Upper lobe of right lung (tissue), 1 donor: ENCODE data around the gene ACACB. TPM values are rescaled to one million over a fixed set of nuclear protein-coding genes. Genes with fewer than 3 reads are reported as not detected.

ENCODE experiments used
- ATAC-seq: fragments of 200-7000 bp; cut with Tn5 transposase; one replicate; pipeline ENCODE4 v1.9.1; 2020; ENCODE audit warnings: mild to moderate bottlenecking, moderate library complexity
- DNase-seq: peaks from one replicate; pipeline ENCODE4 v3.0.0-alpha.2; 2020
- H3K27ac ChIP-seq: fragments of 200-600 bp; one replicate; pipeline ENCODE4 v1.8.0; 2022
- H3K27me3 ChIP-seq: fragments of 200-600 bp; one replicate; pipeline ENCODE4 v1.8.0; 2022; ENCODE audit warnings: mild to moderate bottlenecking
- H3K36me3 ChIP-seq: fragments of 200-600 bp; one replicate; pipeline ENCODE4 v1.8.0; 2022
- H3K4me1 ChIP-seq: fragments of 200-600 bp; one replicate; pipeline ENCODE4 v1.8.0; 2022
- H3K4me3 ChIP-seq: fragments of 200-600 bp; one replicate; pipeline ENCODE4 v1.8.0; 2022; ENCODE audit warnings: mild to moderate bottlenecking
- H3K9me3 ChIP-seq: fragments of 200-600 bp; one replicate; pipeline ENCODE4 v1.8.0; 2022
- CTCF ChIP-seq: fragments of 200-600 bp; IDR thresholded peaks from one replicate; pipeline ENCODE4 v1.8.0; 2022; ENCODE audit warnings: antibody characterized with exemption
- intact Hi-C: fragments of 100-400 bp; cut with DNase I; formaldehyde crosslinking; loops from one replicate; pipeline ENCODE4 v1.11.0; 2022
- total RNA-seq: library from RNA; stranded (reverse); fragmentation: NEBNext Ultra II Directional; extraction: Animal tissue kit (Norgen Biotek cat#: 25700); gene quantifications from one replicate; pipeline ENCODE4 v1.2.1, GENCODE V29; 2021
- donor health status: DM: no; HTN: yes; CAD: no; lungs with severe emphysema.

Gene ACACB
- total RNA-seq, 1 donor from 2014 or later, result 35.2 TPM

- peaks cover 5% of the 10 kb centered on the region for H3K4me1 ChIP-seq
- intact Hi-C loops, result no loop called here
- no peak for TF ChIP-seq CTCF
- no peak for ATAC-seq
- DNase-seq, result no peak
- no peaks in the 10 kb centered on the region for H3K9me3 ChIP-seq
- no peaks in the 10 kb centered on the region for H3K27me3 ChIP-seq
- H3K36me3 ChIP-seq, result no peaks in the 10 kb centered on the region
- H3K27ac ChIP-seq, result no peak overlapping the region
- H3K4me3 ChIP-seq, result no peak overlapping the region
These were observed 165.1 kb downstream of the ACACB start for GRCh38 chr12:109281452-109281851.

- intact Hi-C loops, result no loop called here
- no peaks in the 10 kb centered on the region for H3K27me3 ChIP-seq
- H3K9me3 ChIP-seq, result no peaks in the 10 kb centered on the region
- no peaks in the 10 kb centered on the region for H3K36me3 ChIP-seq
- H3K4me1 ChIP-seq, result no peaks in the 10 kb centered on the region
- peak; percentile 6 for ATAC-seq
- no peak for TF ChIP-seq CTCF
- H3K4me3 ChIP-seq, result no peak overlapping the region
- no peak overlapping the region for H3K27ac ChIP-seq
- no peak for DNase-seq
These were observed 168.0 kb downstream of the ACACB start for GRCh38 chr12:109284392-109284791.

- TF ChIP-seq CTCF, result no peak
- Histone ChIP-seq H3K27me3 (no peaks in the 10 kb centered on the region), H3K36me3 (no peaks in the 10 kb centered on the region), H3K4me1 (no peaks in the 10 kb centered on the region), H3K9me3 (no peaks in the 10 kb centered on the region), H3K27ac (no peak overlapping the region), H3K4me3 (no peak overlapping the region)
- no peak for ATAC-seq
- intact Hi-C loops, result no loop called here
- DNase-seq, result no peak
These were observed 169.9 kb downstream of the ACACB start for GRCh38 chr12:109286252-109286651.

GRCh38 chr12:109286652-109287051 lies 170.3 kb downstream of the ACACB start:
- ATAC-seq (no peak), DNase-seq (no peak)
- Histone ChIP-seq H3K4me1 (no peaks in the 10 kb centered on the region), H3K4me3 (no peak overlapping the region), H3K27me3 (peaks cover 1% of the 10 kb centered on the region), H3K27ac (no peak overlapping the region), H3K36me3 (no peaks in the 10 kb centered on the region), H3K9me3 (no peaks in the 10 kb centered on the region)
- TF ChIP-seq CTCF, result no peak
- intact Hi-C loops, result no loop called here

- ATAC-seq (no peak), DNase-seq (no peak)
- Histone ChIP-seq H3K27ac (no peak overlapping the region), H3K4me1 (no peaks in the 10 kb centered on the region), H3K27me3 (peaks cover 5% of the 10 kb centered on the region), H3K36me3 (no peaks in the 10 kb centered on the region), H3K4me3 (no peak overlapping the region), H3K9me3 (no peaks in the 10 kb centered on the region)
- no peak for TF ChIP-seq CTCF
- intact Hi-C loops, result no loop called here
These were observed 170.8 kb downstream of the ACACB start for GRCh38 chr12:109287181-109287580.

GRCh38 chr12:109287811-109288469 lies 171.6 kb downstream of the ACACB start:
- no peak for ATAC-seq
- H3K27me3 ChIP-seq, result peaks cover 7% of the 10 kb centered on the region
- intact Hi-C loops, result no loop called here
- no peak overlapping the region for H3K4me3 ChIP-seq
- H3K9me3 ChIP-seq, result no peaks in the 10 kb centered on the region
- H3K4me1 ChIP-seq, result no peaks in the 10 kb centered on the region
- H3K36me3 ChIP-seq, result no peaks in the 10 kb centered on the region
- no peak for DNase-seq
- TF ChIP-seq CTCF, result no peak
- H3K27ac ChIP-seq, result no peak overlapping the region
